Nephron progenitor cell (in vitro differentiated cells): ENCODE measurements around the gene UBE2Z.

Source experiments
- DNase-seq: peaks from one replicate; pipeline ENCODE4 v3.0.0; 2021
- H3K27ac Mint-ChIP-seq: 2 replicates; pipeline ENCODE4 v1.8.0; 2021; ENCODE audit warnings: mild to moderate bottlenecking, moderate library complexity, mixed read lengths
- H3K27me3 Mint-ChIP-seq: 2 replicates; pipeline ENCODE4 v1.8.0; 2021; ENCODE audit warnings: mild to moderate bottlenecking, low read depth, mixed read lengths; ENCODE audit not compliant: poor library complexity
- H3K36me3 Mint-ChIP-seq: 2 replicates; pipeline ENCODE4 v1.8.0; 2021; ENCODE audit warnings: low read depth, mixed read lengths
- H3K4me1 Mint-ChIP-seq: 2 replicates; pipeline ENCODE4 v1.8.0; 2021; ENCODE audit warnings: mixed read lengths
- H3K4me3 Mint-ChIP-seq: 2 replicates; pipeline ENCODE4 v1.8.0; 2021; ENCODE audit warnings: mild to moderate bottlenecking, moderate library complexity, mixed read lengths
- H3K9me3 Mint-ChIP-seq: 2 replicates; pipeline ENCODE4 v1.8.0; 2021; ENCODE audit warnings: mild to moderate bottlenecking, moderate library complexity, mixed read lengths
- TF ChIP-seq, protein P1 (sequence below): fragments of 200-600 bp; sonication (generic); IDR thresholded peaks from 2 replicates; pipeline ENCODE4 v1.5.0; 2021; ENCODE audit warnings: antibody characterized with exemption

The UBE2Z gene

DNA sequence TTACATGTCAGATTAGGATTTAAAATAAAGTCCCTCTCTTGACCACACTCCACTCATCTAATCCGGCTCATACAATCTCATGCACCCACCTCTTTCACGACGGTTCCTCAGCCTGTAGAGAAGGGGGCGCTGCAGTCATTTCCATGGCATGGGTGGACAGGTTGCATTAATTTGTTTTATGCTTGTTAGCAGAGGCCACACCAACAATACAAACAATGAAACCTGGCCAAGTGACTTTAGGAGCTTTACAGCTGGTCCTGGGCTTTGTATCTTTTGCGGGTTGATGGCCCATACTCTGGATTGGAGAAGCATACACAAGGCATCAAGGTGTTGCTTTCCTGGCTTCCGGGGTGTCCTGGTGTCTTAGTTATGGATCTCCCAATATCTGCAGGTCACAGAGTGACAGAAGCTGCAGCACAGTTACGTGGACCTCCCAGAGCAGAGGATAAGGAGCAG is 46.1 kb downstream of the UBE2Z start:
- peak; percentile 36 for DNase-seq

DNA sequence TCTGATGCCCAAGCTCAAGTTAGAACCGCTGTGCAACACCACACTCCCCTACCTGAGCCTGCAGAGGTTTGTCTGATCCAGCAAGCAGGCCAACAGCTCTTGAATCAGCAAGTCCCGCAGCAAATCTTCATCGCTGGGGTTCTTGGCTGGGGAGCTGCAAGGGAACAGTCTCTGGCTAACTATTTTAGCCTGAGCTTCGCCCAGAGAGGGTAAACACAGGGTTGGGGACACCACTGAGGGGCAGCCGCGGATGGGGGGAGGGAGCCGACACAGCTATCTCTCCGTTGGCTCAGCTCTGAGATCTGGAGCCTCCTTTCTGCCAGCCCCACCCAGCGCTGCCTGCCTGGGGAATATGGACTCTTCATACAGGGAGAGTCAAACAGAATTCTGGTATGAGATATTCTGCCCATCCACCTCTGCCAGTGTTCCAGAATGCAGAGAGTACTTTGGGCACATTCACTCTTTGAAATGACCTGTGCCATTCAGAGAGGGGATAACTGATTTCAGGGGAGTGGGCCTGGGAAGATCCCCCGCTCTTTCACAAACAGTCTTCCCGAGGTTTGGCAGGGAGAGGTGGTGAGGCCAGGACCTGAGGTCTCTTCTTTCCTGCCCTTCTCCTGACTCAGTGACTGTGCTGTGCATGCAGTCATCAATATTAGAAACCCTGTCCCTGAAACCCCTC is 52.8 kb downstream of the UBE2Z start:
- Mint-ChIP-seq H3K4me1 (peaks cover 46% of the 10 kb centered on the region), H3K36me3 (no peaks in the 10 kb centered on the region), H3K27me3 (peaks cover 2% of the 10 kb centered on the region), H3K27ac (peak overlapping the region; percentile 86), H3K9me3 (no peaks in the 10 kb centered on the region), H3K4me3 (peak overlapping the region; percentile 77)
- TF ChIP-seq, protein P1, sequence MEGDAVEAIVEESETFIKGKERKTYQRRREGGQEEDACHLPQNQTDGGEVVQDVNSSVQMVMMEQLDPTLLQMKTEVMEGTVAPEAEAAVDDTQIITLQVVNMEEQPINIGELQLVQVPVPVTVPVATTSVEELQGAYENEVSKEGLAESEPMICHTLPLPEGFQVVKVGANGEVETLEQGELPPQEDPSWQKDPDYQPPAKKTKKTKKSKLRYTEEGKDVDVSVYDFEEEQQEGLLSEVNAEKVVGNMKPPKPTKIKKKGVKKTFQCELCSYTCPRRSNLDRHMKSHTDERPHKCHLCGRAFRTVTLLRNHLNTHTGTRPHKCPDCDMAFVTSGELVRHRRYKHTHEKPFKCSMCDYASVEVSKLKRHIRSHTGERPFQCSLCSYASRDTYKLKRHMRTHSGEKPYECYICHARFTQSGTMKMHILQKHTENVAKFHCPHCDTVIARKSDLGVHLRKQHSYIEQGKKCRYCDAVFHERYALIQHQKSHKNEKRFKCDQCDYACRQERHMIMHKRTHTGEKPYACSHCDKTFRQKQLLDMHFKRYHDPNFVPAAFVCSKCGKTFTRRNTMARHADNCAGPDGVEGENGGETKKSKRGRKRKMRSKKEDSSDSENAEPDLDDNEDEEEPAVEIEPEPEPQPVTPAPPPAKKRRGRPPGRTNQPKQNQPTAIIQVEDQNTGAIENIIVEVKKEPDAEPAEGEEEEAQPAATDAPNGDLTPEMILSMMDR, result no peak
- DNase-seq, result peak; percentile 25

More for the DNA sequence above, 46.1 kb downstream of the UBE2Z start:
- no peak overlapping the region for H3K4me3 Mint-ChIP-seq
- peaks cover 24% of the 10 kb centered on the region for H3K4me1 Mint-ChIP-seq
- no peak overlapping the region for H3K27ac Mint-ChIP-seq
- peaks cover 6% of the 10 kb centered on the region for H3K27me3 Mint-ChIP-seq
- no peaks in the 10 kb centered on the region for H3K9me3 Mint-ChIP-seq
- TF ChIP-seq, protein P1, result peak; percentile 39
- H3K36me3 Mint-ChIP-seq, result no peaks in the 10 kb centered on the region

DNA sequence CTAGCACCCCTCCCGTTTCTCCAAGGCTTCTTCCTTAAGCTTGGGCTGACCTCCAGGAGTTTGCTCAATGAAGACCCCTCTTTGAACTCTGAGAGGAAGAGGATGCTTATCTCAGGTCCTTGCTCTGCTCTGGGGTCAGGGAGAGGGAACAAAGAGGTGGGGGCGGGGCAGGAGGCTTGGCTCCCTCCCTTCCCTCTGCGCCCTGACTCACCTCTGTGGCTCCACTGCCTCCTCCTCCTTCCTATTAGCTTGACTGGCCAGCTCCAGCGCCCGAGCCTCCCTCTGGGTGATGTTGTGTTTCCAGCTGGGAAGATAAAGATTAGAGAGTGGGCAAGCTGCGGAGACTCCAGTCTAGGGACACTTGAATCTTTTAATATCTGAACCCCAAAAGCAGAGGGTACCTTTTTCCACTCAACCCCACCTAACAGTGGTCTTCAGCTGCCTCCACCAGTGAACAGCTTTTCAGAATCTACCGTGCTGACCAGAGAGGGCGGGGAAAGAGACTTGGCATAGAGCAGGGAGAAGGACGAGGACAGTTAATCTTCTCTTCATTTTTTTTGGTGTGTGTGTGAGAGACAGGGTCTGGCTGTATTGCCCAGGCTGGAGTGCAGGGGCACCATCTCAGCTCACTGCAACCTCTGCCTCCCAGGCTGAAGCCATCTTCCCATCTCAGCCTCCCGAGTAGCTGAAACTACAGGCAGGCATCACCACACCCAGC is 53.5 kb downstream of the UBE2Z start:
- Mint-ChIP-seq H3K36me3 (no peaks in the 10 kb centered on the region), H3K4me1 (peaks cover 43% of the 10 kb centered on the region), H3K27me3 (peaks cover 2% of the 10 kb centered on the region), H3K27ac (peak overlapping the region; percentile 86), H3K4me3 (peak overlapping the region; percentile 77), H3K9me3 (no peaks in the 10 kb centered on the region)
- peak; percentile 38 for DNase-seq
- TF ChIP-seq, protein P1, result no peak

DNA sequence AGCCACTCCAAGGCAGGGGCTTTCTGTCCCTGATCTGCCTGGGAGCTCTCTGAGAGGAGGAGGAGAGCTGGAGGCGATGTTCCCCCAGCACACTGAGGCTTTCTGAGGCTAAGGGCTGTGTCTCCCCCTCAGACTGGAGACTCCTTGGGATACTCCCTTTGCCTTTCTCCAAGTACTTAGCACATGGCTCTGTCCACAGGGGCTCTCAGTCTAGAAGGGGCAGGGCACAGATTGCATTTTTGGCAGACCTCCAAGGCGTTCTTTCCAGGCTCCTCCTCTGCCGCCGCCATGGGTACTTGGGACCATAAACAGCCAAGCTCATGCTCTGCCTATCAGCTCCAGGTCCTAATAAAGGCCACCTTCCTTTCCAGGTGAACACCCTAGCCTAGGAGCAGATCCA is 62.0 kb downstream of the UBE2Z start:
- Mint-ChIP-seq H3K4me3 (no peak overlapping the region), H3K27ac (no peak overlapping the region), H3K9me3 (no peaks in the 10 kb centered on the region), H3K27me3 (peaks cover 3% of the 10 kb centered on the region), H3K4me1 (peaks cover 54% of the 10 kb centered on the region), H3K36me3 (no peaks in the 10 kb centered on the region)
- no peak for DNase-seq
- TF ChIP-seq, protein P1, result no peak

DNA sequence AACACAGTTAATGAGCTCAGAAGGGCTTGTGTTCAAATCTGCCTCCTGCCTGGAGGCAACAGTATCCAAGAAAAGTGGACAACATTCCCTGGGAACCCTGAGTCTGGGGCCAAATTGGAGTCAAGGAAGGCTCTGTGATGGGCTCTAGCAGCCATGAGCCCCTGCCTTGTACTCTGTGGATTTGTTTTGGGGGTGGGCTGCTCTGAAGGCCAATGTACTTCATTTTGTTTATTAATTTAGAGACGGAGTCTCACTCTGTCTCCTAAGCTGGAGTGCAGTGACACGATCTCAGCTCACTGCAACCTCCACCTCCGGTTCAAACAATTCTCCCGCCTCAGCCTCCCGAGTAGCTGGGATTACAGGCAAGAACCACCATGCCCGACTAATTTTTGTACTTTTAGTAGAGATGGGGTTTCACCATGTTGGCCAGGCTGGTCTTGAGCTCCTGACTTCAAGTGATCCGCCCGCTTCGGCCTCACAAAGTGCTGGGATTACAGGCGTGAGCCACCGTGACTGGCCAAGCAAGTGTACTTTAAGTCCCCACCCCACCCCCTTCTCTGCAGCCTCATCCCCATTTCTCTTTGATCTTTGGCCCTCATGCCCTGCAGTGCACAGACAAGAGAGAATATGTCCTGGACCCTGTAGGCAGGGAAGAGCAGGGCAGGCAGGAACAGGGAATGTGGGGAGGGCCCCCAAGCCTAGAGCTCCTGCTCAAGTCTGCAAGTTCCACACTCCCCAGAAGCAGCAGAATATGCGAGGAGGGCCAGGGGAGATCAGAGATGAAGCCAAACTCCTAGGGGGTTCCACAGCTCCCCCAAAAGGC is 62.9 kb downstream of the UBE2Z start:
- peak overlapping the region; percentile 95 for H3K27ac Mint-ChIP-seq
- H3K27me3 Mint-ChIP-seq, result peaks cover 3% of the 10 kb centered on the region
- no peak overlapping the region for H3K4me3 Mint-ChIP-seq
- DNase-seq, result peak; percentile 21
- H3K9me3 Mint-ChIP-seq, result no peaks in the 10 kb centered on the region
- TF ChIP-seq, protein P1, result no peak
- no peaks in the 10 kb centered on the region for H3K36me3 Mint-ChIP-seq
- H3K4me1 Mint-ChIP-seq, result peaks cover 50% of the 10 kb centered on the region
